NCI-H446 treated with DMSO at 0.1 percent for 48 hours (cell line): ENCODE results near the gene SFT2D2.

Source experiments
- DNase-seq: peaks from one replicate; lab custom pipeline; 2025; lab: John Stamatoyannopoulos, UW

Gene SFT2D2

GRCh38 chr1:168265596-168265995 lies 39.8 kb downstream of the SFT2D2 start:
- DNase-seq, result no peak

GRCh38 chr1:168266644-168267186 lies 40.9 kb downstream of the SFT2D2 start:
- DNase-seq, result peak; percentile 62

- no peak for DNase-seq
Observed at GRCh38 chr1:168271636-168272035, 45.8 kb downstream of the SFT2D2 start.

- DNase-seq, result no peak
Observed at GRCh38 chr1:168273575-168273974, 47.8 kb downstream of the SFT2D2 start.

- DNase-seq, result no peak
Observed at GRCh38 chr1:168279253-168279652, 53.4 kb downstream of the SFT2D2 start.

- DNase-seq, result no peak
Observed at GRCh38 chr1:168280296-168280927, 54.6 kb downstream of the SFT2D2 start, which contains the start of gene TBX19. Gene TBX19 (plus strand): TSS chr1:168280877. CDS start chr1:168281091, 214 bp downstream.

GRCh38 chr1:168281603-168282325 lies 56.0 kb downstream of the SFT2D2 start:
- DNase-seq, result no peak

GRCh38 chr1:168285521-168285790 lies 59.7 kb downstream of the SFT2D2 start:
- DNase-seq, result no peak

GRCh38 chr1:168285971-168286927 lies 60.4 kb downstream of the SFT2D2 start:
- no peak for DNase-seq

GRCh38 chr1:168287237-168287664 lies 61.4 kb downstream of the SFT2D2 start:
- no peak for DNase-seq

- DNase-seq, result no peak
Observed at GRCh38 chr1:168288311-168289052, 62.7 kb downstream of the SFT2D2 start.

- DNase-seq, result no peak
Observed at GRCh38 chr1:168291222-168291837, 65.5 kb downstream of the SFT2D2 start.

GRCh38 chr1:168293356-168293755 lies 67.6 kb downstream of the SFT2D2 start:
- no peak for DNase-seq

- no peak for DNase-seq
Observed at GRCh38 chr1:168295411-168296114, 69.8 kb downstream of the SFT2D2 start.

- no peak for DNase-seq
Observed at GRCh38 chr1:168297019-168297730, 71.4 kb downstream of the SFT2D2 start.

GRCh38 chr1:168298446-168298845 lies 72.6 kb downstream of the SFT2D2 start:
- DNase-seq, result no peak

- no peak for DNase-seq
Observed at GRCh38 chr1:168300626-168301025, 74.8 kb downstream of the SFT2D2 start.

GRCh38 chr1:168301664-168302320 lies 76.0 kb downstream of the SFT2D2 start:
- no peak for DNase-seq
